GM13977 (cell line): ENCODE measurements around the gene NEMP1.
"Not testable (repeated sequence)": the region's sequence is repeated elsewhere in the genome, so short reads cannot be mapped to it uniquely, and the experiment has no call there.

Experiments used
- DNase-seq: peaks from one replicate; pipeline ENCODE4 v3.0.0; 2012; ENCODE audit warnings: low spot score
- in situ Hi-C: fragments of 300-500 bp; cut with MboI; formaldehyde crosslinking; loops from one replicate; pipeline ENCODE4 v1.12.0; 2022; ENCODE audit warnings: low sequenced_read_pairs, low pct_unique_long_range_greater_than_20kb, mixed read lengths, inconsistent platforms; ENCODE audit not compliant: unreplicated experiment
- TF ChIP-seq, protein P1 (sequence below): IDR thresholded peaks from 2 replicates; pipeline ENCODE4 v1.5.1; 2012; ENCODE audit warnings: mild to moderate bottlenecking, control low read depth; ENCODE audit not compliant: insufficient read depth; ENCODE audit errors: extremely low read depth, missing control alignments

NEMP1 gene

DNA sequence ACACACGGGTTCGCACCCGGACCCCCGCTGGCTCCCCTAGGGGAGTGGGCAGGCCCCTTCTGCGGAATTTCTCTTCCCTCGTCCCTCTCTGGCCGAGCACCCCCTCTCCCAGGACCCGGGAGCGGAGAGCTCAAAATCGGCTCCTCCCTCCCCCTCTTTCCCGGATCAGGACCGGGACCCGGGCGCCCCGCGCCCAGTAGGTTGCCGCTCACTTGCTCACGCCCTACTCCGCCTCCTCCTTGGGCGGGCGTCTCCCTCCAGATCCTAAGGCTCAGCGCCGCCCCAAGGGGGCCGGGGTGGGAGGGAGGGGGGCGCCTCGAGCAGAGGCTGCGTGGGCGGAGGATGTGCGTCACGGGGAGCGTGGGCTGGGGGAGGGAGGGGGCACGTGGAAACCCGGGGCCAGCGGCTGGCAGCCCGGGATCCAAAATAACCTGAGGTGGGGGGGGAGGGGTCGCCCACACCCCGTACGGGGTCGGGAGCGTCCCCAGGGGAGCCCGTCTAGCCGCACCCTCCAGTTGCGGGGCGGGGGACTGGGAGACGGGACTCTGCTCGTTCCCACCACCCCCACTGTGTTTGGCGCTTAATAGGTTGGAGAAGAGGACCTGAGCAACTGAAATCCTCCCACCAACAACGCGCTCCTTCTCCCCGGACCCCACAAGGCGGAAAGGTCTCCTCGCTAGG is 8.6 kb upstream of the NEMP1 start:
- TF ChIP-seq, protein P1, sequence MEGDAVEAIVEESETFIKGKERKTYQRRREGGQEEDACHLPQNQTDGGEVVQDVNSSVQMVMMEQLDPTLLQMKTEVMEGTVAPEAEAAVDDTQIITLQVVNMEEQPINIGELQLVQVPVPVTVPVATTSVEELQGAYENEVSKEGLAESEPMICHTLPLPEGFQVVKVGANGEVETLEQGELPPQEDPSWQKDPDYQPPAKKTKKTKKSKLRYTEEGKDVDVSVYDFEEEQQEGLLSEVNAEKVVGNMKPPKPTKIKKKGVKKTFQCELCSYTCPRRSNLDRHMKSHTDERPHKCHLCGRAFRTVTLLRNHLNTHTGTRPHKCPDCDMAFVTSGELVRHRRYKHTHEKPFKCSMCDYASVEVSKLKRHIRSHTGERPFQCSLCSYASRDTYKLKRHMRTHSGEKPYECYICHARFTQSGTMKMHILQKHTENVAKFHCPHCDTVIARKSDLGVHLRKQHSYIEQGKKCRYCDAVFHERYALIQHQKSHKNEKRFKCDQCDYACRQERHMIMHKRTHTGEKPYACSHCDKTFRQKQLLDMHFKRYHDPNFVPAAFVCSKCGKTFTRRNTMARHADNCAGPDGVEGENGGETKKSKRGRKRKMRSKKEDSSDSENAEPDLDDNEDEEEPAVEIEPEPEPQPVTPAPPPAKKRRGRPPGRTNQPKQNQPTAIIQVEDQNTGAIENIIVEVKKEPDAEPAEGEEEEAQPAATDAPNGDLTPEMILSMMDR: no peak
- in situ Hi-C loops: no loop called here
- peak; percentile 81 for DNase-seq

DNA sequence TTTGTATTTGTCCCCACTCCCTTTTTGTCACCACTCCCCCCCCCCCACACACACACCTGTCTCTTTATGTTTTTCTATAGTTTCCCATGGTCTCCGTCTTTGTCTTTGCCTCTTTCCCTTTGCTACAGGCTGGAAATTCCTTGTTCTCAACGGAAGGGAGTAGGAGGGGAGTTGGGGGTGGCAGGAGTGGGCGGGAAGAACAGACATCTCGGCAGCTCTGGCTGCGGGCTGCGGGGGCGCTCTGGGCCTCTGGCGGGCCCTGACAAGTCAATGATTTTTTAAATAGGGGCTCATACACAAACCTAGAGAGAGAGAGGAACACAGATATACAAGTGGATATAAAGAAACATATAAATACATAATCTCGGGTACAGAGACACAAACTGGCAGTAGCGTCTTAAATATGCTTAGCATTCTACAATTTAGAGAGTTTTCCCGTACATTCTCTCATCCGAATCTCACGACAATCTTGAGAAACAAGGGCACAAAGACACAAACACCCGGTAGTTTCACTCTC is 8.0 kb upstream of the NEMP1 start:
- peak; percentile 45 for DNase-seq
- TF ChIP-seq, protein P1: peak; percentile 43
- in situ Hi-C loops: no loop called here

DNA sequence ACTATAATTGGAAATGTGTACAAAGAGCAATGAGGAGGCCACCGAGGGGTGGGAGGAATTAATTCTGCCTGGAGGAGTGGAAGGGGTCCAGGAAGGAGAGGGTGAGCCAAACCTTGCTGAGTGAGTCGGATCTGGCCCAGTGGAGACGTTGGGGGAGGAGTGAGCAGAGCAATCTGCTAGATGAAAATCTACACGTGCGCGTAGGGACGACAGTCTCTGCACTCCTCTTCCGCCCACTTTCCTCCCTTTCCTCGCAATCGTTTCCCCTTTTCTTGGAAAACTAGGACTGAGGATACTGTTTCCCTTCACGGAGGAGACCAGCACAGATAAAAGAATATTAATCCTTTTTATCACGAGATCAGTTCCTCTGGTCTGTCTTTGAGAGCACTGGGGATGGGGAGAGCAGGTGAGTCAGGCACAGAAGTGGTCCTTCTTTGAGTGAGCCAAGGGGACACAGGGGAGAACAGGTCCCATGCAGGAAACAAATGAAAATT is 7.5 kb upstream of the NEMP1 start:
- TF ChIP-seq, protein P1: no peak
- peak; percentile 16 for DNase-seq

DNA sequence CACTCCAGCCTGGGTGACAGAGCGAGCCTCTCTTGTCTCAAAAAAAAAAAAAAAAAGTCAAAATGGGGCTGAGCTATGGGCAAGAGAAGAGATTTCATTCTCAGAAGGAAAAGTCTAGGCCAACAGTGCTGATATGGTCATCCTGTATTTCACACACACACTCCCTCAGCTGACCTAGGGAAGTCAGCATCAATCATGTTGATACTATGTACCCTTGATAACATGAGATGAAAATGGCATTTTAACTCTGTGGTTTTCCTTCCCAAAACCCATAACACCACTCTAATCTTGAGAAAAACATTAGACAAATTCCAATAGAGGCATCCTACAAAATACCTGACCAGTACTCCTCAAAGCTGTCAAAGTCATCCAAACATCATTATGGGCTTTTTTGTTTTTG is 2.3 kb upstream of the NEMP1 start:
- TF ChIP-seq, protein P1: no peak
- in situ Hi-C loops: no loop called here
- DNase-seq: no peak

More for the DNA sequence above, 7.5 kb upstream of the NEMP1 start:
- in situ Hi-C loops: no loop called here

DNA sequence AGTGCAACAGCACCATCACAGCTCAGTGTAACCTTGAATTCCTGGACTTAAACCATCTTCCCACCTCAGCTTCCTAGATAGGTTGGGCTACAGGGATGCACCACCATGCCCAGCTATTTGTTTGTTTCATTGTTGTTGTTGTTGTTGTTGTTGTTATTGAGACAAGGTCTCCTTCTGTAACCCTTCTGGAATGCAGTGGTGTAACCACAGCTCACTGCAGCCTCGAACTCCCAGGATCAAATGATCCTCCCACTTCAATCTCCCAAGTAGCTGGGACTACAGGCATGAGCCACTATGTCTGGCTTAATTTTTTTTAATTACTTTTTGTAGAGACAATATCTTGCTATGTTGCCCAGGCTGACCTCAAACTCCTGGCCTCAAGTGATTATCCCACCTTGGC is 1.2 kb upstream of the NEMP1 start:
- DNase-seq: no peak
- TF ChIP-seq, protein P1: no peak
- in situ Hi-C loops: no loop called here

DNA sequence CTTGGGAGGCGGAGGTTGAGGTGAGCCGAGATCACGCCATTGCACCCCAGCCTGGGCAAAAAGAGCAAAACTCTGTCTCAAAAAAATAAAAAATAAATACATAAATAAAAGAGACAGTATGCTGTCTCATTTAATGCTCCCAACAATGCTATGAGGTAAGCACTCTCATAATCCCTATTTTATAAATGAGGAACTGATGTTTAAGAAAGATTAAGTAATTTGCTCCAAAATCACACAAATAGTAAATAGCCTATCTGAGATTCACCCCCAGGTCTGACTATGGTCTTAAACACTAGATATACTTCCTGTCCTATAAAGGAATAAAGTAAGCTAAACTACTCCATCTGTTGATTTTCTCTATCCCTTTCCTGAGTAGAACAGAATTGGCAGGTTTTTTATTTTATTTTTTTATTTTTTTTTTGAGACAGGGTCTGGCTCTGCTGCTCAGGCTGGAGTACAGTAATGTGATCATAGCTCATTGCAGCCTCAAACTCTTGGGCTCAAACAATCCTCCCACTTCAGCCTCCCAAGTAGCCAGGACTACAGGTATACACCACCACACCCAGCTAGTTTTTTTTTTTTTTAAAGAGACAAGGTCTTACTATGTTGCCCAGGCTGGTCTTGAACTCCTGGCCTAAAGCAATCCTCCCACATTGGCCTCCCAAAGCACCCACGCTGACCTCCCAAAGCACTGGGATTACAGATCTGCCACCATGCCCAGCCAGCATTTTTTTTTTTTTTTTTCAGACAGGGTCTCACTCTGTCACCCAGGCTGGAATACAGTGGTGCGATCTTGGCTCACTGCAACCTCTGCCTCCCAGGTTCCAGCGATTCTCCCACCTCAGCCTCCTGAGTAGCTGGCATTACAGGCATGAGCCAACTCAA is 4.8 kb downstream of the NEMP1 start:
- DNase-seq, in situ Hi-C loops: not testable (repeated sequence)
